Stimulated activated effector memory CD8-positive, alpha-beta T cell treated with anti-CD3 and anti-CD28 coated beads, Interleukin-12 subunit alpha, Interleukin-12 subunit beta, amount 100 ng/mL, for 72 hours (primary cell): ENCODE data around the gene ONECUT1.

Source experiments
- ATAC-seq: fragments of 150-1000 bp; cut with Tn5 transposase; 2 replicates; pipeline ENCODE4 v1.10.0; 2021
- DNase-seq, 2 donors: peaks; one replicate each; pipeline ENCODE4 v3.0.0; 2021 to 2022; ENCODE audit warnings: low spot score in 2 of 2
- H3K27ac Mint-ChIP-seq: one replicate; pipeline ENCODE4 v1.8.0; 2022; ENCODE audit warnings: mild to moderate bottlenecking, mixed read lengths
- H3K36me3 Mint-ChIP-seq: one replicate; pipeline ENCODE4 v1.8.0; 2022; ENCODE audit warnings: mild to moderate bottlenecking, mixed read lengths
- H3K4me1 Mint-ChIP-seq: one replicate; pipeline ENCODE4 v1.8.0; 2022; ENCODE audit warnings: mixed read lengths
- H3K4me3 Mint-ChIP-seq: one replicate; pipeline ENCODE4 v1.8.0; 2022; ENCODE audit warnings: mild to moderate bottlenecking, mixed read lengths
- H3K9me3 Mint-ChIP-seq: one replicate; pipeline ENCODE4 v1.8.0; 2022; ENCODE audit warnings: mixed read lengths

ONECUT1 gene

DNA sequence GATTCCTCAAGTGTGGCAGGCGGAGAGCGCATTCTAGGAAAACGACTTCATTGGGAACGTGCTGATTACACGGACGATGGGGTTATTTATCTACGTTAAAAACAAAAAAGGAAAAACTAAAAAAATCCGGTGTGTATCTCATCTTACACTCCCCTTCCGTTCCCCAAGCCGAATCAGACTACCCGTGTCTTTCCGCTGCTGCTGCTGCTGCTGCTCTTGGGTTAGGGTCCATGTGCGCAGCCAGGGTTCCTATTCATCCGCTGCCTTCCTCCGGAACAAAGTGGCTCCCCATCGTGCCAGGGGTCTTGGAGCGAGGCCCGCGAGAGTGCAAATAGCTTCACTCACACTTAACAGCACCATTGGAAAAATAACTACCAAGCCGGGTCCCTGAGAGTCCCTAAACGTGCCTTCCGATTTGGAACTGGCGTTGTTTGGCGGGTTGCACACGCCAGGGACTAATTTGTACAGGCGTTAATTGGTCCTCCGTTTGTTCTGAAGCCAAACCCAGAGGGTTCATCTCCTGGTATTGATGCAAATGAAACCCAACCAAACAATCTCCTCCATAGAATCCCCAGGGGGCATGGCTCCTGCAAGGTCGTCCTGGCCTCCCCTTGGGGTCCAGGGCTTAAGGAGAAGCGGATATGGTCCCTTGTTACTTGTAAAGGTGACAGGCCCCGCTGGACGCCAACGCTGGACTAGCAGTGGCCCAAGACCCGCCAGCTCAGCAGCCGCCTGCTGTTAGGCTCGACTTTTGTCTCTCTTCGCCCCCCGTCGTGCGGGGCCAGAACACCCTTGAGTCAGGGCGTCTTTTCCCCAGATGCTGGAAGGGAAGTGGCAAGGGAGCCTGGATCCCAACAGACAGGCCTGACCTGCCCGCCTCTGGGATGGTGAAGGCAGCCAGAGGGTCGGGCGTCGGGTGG lies 11.0 kb upstream of the ONECUT1 start:
- Mint-ChIP-seq H3K4me3 (no peak overlapping the region), H3K9me3 (no peaks in the 10 kb centered on the region), H3K4me1 (peaks cover 34% of the 10 kb centered on the region), H3K27ac (no peak overlapping the region), H3K36me3 (no peaks in the 10 kb centered on the region)
- no peak for DNase-seq
- ATAC-seq, result no peak

DNA sequence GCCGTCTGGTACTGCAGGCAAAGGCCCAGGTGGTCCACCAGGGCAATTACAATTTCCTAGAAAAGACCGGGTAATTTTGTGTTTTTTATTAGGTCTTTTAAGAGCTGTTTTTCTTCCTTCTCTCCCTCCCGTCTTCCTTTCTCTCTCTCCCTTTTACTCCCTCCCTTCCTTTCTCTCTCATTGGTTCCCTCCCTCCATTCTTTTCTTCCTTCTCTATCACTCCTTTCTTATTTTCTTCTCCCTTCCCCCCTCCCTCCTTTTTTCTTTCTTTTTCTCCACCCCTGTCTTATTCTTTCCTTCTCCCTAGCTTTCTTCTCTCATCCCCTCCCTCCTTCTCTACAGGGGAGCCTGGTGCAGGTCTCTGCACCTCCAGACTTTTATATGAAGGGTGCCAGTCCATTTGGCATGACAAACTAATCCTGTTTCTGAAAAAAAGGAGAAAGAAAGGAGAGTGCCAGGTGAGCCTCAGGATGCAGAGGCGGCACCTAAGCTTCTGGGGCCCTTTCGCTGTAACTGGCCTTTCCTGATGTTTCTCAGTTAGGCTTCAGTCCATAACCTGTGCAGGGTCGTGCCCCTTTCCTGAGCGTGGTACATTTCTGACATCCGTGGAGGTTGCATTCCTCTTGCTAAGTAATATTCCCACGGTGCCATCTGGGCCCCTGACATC lies 9.1 kb upstream of the ONECUT1 start:
- Mint-ChIP-seq H3K9me3 (no peaks in the 10 kb centered on the region), H3K4me1 (peaks cover 37% of the 10 kb centered on the region), H3K27ac (no peak overlapping the region), H3K4me3 (no peak overlapping the region), H3K36me3 (peaks cover 5% of the 10 kb centered on the region)
- ATAC-seq (no peak), DNase-seq (no peak)

DNA sequence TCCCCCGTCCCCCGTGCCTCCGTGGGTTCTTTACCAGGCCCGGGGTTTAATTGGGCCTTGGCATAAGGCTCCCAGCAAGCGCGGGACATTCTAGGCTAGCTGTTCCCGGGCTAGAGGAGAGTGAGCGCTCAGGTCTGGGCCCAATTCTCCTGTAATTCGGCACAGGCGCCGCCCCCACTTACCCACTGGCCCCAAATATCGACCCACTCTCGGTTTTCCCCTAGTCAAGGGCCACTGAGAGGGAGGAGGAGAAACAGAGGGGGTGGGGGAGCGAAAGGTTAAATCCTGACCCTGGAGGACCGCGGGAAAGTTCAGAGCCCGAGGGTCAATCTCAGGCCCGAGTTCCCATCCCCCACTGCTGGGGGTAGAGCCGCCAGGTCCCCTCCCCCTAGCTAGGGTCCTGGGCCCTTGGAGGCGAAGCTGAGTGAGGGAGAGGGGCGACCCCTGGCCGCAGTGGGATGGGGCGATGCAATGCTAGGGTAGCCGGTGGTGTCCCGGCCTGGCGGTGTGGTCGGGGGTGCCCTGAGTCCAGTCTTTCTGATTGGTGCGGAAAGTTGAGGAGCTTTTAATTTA lies 8.5 kb upstream of the ONECUT1 start:
- no peaks in the 10 kb centered on the region for H3K9me3 Mint-ChIP-seq
- H3K4me3 Mint-ChIP-seq, result no peak overlapping the region
- no peak for DNase-seq
- H3K4me1 Mint-ChIP-seq, result peaks cover 35% of the 10 kb centered on the region
- no peak overlapping the region for H3K27ac Mint-ChIP-seq
- peaks cover 5% of the 10 kb centered on the region for H3K36me3 Mint-ChIP-seq
- no peak for ATAC-seq

DNA sequence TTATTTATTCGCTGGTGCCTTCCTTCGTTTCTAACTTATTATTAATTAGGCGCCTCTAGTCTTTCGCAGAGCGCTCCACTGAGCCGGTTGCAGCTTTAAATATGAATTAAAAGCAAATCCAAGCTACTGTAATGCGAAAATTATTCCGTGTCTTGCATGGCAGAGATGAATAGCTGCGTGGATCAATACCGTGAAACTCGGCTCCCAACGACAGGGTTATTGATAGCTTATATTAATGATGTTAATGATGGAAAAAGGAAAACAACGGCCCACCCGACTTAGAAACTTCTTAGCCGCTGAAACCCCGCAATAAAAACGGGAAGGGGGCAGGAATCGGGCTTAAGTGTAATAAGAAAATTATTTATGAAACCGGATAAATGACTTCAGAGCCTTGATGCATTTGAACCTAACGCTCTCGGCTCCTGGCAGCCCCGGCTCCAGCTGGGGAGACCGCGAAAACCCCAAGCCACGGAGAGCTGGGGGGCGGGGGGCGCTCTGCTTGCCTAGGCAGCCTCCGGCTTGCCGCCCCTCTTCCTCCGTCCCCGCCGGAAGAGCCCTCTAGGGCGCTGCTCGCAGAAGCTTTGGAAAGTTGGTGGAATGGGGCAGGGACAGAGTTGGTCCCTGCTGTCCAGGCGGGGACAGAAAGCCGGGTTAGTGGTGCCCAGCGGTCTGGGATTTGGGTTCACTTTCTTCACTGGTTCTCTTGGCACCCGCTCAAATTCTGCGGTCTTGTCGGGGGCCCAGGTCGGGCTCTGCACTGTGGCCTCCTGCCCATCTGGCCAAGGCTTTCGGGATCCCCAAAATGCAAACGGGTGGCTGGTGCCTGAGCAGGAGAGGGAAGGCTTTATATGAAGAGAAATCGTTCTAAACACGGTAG lies 7.7 kb upstream of the ONECUT1 start:
- Mint-ChIP-seq H3K9me3 (no peaks in the 10 kb centered on the region), H3K36me3 (peaks cover 5% of the 10 kb centered on the region), H3K4me3 (no peak overlapping the region), H3K4me1 (peaks cover 35% of the 10 kb centered on the region), H3K27ac (no peak overlapping the region)
- ATAC-seq, result no peak
- no peak for DNase-seq

DNA sequence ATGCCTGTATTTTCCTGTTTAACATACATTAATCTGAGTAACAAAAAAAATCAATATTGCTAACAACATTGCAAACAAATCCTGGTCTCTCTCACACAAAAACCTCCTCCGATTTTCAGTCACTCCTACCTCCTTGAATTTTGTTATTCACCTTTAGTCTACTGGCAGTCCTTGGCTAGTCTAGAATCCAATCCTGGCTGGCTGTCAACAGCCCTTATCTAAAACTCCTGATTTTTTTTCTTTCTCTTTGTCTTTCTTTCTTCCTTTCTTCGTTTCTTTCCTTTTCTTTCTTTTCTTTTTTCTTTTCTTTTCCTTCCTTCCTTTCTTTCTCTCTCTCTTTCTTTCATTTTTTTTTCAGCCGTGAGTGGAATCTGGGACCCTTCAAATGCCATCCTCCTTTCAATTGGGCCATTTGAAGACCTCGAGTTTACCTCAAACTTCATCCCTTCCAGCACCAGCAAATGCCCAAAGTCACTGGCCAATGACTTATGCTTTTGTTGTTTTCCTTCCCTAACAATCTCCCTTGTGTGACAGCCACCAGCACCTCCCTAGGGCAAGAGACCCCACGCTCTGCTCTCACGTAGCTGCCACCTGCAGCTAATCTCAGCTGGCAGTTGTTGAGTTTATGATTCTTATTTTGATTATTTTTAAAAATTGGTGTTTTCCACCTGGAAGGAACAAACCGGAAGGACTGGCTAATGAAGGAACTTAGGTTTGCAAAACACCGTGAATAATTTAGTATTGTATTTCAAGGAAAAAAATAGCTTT lies 6.8 kb upstream of the ONECUT1 start:
- no peak for ATAC-seq
- no peak overlapping the region for H3K4me3 Mint-ChIP-seq
- DNase-seq, result no peak
- peaks cover 35% of the 10 kb centered on the region for H3K4me1 Mint-ChIP-seq
- no peak overlapping the region for H3K27ac Mint-ChIP-seq
- H3K36me3 Mint-ChIP-seq, result peaks cover 5% of the 10 kb centered on the region
- no peaks in the 10 kb centered on the region for H3K9me3 Mint-ChIP-seq

DNA sequence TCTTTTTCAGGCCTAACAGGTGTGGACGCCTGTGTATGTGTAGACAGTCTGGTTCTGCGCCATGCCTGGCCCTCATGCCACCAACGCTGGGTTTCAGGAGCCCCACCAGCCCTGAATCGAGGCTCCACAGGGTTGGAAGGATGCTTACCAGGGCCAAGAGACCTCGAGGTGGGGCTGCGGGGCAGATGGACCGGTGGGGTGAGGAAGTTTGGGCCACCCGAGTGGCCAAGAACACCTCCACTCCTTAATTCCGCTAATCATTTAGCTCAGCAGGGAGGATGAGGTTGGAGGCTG lies 6.0 kb upstream of the ONECUT1 start:
- H3K36me3 Mint-ChIP-seq, result peaks cover 5% of the 10 kb centered on the region
- ATAC-seq, result no peak
- no peak for DNase-seq
- H3K27ac Mint-ChIP-seq, result no peak overlapping the region
- peaks cover 35% of the 10 kb centered on the region for H3K4me1 Mint-ChIP-seq
- H3K9me3 Mint-ChIP-seq, result no peaks in the 10 kb centered on the region
- no peak overlapping the region for H3K4me3 Mint-ChIP-seq

DNA sequence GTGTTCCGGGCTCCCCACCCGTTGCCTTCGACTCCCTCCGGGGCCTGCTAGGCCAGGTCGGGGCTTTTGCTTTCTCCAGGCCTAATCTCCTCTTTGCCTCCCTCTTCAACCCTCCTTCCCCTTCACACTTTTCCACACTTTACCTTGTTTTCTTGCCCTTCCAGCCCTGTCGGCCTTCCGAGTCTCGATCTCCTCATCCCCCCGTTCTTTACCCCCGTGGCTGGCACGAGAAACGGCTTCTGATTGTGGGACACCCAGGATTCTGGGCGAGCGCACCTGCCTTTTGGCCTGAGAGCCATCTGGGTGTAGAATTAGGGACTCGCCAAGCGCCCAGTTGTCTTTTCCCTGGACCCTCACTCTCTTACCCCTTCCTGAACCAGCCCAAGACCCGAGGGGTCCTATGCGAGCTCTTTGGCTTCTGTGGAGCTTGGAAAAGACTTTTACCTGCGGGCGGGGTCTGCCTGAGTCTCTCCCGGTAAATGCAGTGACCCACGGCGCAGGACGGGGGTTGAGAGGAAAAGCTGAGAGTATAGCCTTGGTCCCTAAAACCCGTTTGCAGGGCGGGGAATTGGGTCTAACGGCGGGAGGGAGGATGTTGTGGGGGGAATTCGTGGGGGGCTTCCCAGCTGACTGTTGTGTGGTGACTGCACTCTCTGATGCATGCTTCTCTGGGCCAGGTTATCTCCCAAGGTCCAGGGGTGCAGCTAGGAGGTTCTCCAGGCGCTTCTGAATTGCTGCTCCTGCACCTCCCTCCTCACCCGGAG lies 5.5 kb upstream of the ONECUT1 start:
- no peak overlapping the region for H3K27ac Mint-ChIP-seq
- H3K4me3 Mint-ChIP-seq, result no peak overlapping the region
- peaks cover 5% of the 10 kb centered on the region for H3K36me3 Mint-ChIP-seq
- ATAC-seq (no peak), DNase-seq (no peak)
- no peaks in the 10 kb centered on the region for H3K9me3 Mint-ChIP-seq
- H3K4me1 Mint-ChIP-seq, result peaks cover 30% of the 10 kb centered on the region

DNA sequence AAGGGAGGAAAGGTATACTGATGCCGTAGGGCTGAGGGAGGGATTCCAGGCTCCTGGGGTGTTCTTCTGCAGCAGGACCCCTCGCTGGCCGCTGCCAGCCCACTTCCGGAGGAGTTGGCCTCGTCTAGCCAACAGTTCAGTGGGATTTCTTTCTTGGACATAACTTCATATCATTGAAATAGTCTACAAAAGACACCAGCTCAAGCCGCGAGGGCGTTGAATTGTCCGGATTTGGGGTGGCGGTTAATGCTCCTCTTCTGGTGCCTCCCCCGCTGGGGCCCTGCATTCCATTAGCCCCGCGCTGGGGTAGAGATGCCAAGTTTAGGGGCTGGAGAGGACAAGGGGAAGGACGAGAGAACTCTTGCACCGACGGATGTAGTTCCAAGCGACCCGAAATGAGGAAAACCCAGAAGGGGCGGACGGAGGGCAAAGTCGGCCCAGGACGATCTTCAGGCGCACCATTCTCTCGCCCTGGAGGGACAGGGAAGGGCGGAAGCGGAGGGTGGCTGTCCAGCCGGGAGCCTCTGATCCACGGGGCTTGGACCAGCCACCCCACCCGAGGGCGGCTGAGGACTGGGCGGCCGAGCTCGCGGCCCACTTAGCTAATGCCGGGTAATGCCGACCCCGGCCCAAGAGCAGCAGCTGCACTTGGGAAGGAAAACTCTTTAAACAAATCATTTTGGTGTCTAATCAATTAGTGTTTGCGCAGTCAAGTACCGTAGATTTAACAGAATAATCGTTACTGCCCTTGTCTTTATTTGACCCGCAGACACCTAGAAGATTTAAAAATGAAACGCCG lies 4.7 kb upstream of the ONECUT1 start:
- peaks cover 30% of the 10 kb centered on the region for H3K4me1 Mint-ChIP-seq
- no peak overlapping the region for H3K4me3 Mint-ChIP-seq
- H3K9me3 Mint-ChIP-seq, result no peaks in the 10 kb centered on the region
- DNase-seq, result no peak
- H3K27ac Mint-ChIP-seq, result no peak overlapping the region
- peaks cover 5% of the 10 kb centered on the region for H3K36me3 Mint-ChIP-seq
- ATAC-seq, result no peak

DNA sequence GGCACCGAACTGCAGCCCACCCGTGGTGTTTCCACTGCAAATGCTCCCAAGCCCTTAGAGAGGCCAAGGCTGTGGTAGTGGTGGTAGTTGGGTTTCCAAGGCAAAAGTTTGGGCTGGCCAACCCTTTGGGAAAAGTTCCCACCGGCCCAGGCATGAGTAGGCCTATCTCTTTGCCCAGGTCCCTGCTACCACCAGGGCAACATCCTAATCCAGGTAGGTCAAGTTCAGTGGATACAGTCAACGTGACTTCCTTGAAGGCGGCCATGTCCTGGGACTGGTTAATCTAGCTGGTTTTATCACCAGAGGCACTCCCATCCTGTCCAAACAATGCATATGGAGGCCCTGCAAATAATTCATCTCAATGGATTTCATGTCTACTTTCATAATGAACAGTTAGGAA lies 1.6 kb upstream of the ONECUT1 start:
- no peak overlapping the region for H3K4me3 Mint-ChIP-seq
- H3K4me1 Mint-ChIP-seq, result peaks cover 34% of the 10 kb centered on the region
- DNase-seq (no peak), ATAC-seq (no peak)
- no peak overlapping the region for H3K27ac Mint-ChIP-seq
- peaks cover 11% of the 10 kb centered on the region for H3K36me3 Mint-ChIP-seq
- H3K9me3 Mint-ChIP-seq, result no peaks in the 10 kb centered on the region

DNA sequence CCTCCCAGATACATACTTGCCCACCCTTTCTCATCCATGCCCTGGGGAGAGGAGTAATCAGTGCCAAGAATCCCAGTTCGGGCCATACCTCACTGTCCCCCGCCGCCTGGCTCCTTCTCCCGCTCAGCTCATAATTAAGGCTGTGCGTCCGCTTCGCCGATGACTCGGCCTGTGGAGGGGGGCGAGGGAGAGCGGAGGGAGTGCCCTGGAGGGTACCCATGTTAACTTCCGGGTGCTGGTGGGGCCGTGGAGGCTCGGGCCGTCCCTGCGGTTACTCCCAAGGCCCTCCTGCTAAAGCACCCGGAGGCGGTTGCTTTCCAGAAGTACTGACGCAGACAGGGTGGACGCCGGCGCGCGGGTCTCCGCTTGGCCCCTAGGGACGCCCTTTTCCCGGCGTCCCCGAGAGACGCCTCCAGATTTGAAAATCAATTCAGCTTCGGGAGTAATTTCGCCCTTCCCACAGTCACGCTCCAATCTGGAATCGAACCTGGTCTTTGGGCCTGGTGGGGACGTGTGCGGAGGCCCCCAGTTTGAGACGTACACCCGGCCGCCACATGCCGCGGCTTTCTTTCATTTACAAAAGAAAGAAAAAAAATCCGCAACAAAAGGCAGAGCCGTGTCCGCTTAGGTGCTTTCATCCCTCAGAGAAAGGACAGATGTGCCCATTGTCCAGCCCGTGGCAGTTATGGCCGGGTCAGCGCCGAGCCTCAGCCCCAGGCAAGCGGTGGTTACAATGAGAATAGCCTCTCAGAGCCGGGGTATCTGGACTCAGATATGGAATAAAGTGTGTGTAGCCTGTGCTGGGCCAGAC lies 1.0 kb upstream of the ONECUT1 start:
- no peak overlapping the region for H3K27ac Mint-ChIP-seq
- DNase-seq, result no peak
- peaks cover 37% of the 10 kb centered on the region for H3K4me1 Mint-ChIP-seq
- no peaks in the 10 kb centered on the region for H3K9me3 Mint-ChIP-seq
- no peak for ATAC-seq
- H3K4me3 Mint-ChIP-seq, result peak overlapping the region; percentile 56
- H3K36me3 Mint-ChIP-seq, result peaks cover 11% of the 10 kb centered on the region

DNA sequence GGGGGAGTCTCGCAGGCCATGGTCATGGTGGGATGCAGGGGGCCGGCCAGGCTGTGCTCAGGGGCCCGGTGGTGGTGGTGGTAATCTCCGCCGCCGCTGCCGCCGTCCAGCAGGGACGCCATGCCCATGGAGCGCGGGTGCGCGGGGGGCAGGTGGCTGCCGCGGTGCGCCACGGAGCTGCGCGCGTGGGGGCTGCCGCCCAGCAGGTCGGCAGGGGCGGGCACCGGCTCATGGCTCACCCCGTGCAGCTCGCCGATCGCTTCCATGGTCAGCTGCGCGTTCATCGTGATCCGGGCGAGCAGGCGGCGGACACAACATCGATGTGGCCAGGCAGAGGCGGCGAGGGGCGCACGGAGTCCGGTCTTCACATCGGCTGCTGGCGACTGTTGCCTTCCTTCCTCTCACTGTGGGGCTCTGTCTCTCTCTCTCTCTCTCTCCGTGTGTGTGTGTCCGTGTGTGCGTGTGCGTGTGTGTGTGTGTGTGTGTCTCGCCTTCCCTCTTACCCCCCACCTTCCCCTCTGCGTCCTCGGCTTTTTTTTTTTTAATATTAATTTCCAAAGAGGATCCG lies 451 bp downstream of the ONECUT1 start:
- Mint-ChIP-seq H3K9me3 (no peaks in the 10 kb centered on the region), H3K27ac (no peak overlapping the region), H3K36me3 (peaks cover 6% of the 10 kb centered on the region), H3K4me3 (peak overlapping the region; percentile 56), H3K4me1 (peaks cover 35% of the 10 kb centered on the region)
- no peak for DNase-seq
- ATAC-seq, result peak; percentile 50

DNA sequence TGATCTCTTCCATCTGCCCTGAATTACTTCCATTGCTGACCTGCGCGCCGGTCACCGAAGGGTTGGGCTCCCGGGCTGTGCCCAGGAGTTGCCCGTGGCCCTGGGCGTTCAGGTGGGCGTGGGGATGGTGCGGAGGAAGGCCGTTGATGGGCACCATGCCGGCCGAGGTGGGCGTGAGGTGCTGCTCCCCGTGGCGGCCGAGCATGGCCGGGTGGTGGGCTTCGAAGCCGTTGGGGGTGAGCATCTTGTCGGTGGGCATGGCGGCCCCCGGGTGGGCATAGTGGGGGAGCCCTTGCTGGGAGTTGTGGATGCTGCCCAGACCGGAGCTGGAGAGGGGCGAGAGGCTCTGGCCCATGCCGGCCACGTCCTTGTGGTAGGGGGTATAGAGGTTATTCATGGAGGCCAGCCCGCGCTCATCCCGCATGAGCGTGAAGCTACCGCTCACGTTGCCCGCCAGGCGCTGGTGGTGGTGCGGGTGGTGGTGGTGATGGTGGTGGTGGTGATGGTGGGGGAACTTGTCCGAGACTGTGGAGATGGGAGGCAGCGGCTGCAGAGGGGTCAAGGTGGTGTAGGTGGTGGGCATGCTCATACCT lies 1.0 kb downstream of the ONECUT1 start:
- Mint-ChIP-seq H3K27ac (no peak overlapping the region), H3K4me3 (peak overlapping the region; percentile 56), H3K36me3 (peaks cover 6% of the 10 kb centered on the region), H3K4me1 (peaks cover 35% of the 10 kb centered on the region), H3K9me3 (no peaks in the 10 kb centered on the region)
- no peak for DNase-seq
- no peak for ATAC-seq
